Right atrium auricular region (tissue), 2 donors: ENCODE results near the gene PRDM16. TPM values are rescaled to one million over a fixed set of nuclear protein-coding genes. Genes with fewer than 3 reads are reported as not detected.

Experiments
- DNase-seq: peaks from one replicate; pipeline ENCODE4 v3.0.0-alpha.2; 2019; ENCODE audit warnings: low spot score
- H3K27ac ChIP-seq, 2 donors: fragments of 200-600 bp; sonication (generic); 1 replicate in 1 of 2; 2 replicates in 1 of 2; pipeline ENCODE4 v1.5.1; 2016 to 2019
- H3K27me3 ChIP-seq, 2 donors: fragments of 200-600 bp; sonication (generic); one replicate each; pipeline versions ENCODE4 v1.5.1 to v1.6.0; 2017 to 2019
- H3K36me3 ChIP-seq: fragments of 200-600 bp; sonication (generic); one replicate; pipeline ENCODE4 v1.5.1; 2016
- H3K4me1 ChIP-seq, 2 donors: fragments of 200-600 bp; sonication (generic); one replicate each; pipeline versions ENCODE4 v1.5.1 to v1.6.0; 2017 to 2019
- H3K4me3 ChIP-seq, 2 donors: fragments of 200-600 bp; sonication (generic); 1 replicate in 1 of 2; 2 replicates in 1 of 2; pipeline ENCODE4 v1.5.1; 2017 to 2019; ENCODE audit warnings: mild to moderate bottlenecking in 1 of 2, moderate library complexity in 1 of 2
- H3K9me3 ChIP-seq, 2 donors: fragments of 200-600 bp; sonication (generic); one replicate each; pipeline ENCODE4 v1.5.1; 2019
- total RNA-seq, 2 donors: library from RNA; depleted of rRNA; stranded (reverse); fragments of >200 nt; gene quantifications; one replicate each; pipeline ENCODE4 v1.1.0, GENCODE V29; 2016
- TF ChIP-seq, protein P1 (sequence below), 2 donors: fragments of 200-600 bp; sonication (generic); IDR thresholded peaks; one replicate each; pipeline ENCODE4 v1.5.1; 2019; ENCODE audit warnings: antibody characterized with exemption in 2 of 2

Gene PRDM16
- total RNA-seq, 2 donors from 2014 or later = 0.22 to 3.3 TPM

DNA sequence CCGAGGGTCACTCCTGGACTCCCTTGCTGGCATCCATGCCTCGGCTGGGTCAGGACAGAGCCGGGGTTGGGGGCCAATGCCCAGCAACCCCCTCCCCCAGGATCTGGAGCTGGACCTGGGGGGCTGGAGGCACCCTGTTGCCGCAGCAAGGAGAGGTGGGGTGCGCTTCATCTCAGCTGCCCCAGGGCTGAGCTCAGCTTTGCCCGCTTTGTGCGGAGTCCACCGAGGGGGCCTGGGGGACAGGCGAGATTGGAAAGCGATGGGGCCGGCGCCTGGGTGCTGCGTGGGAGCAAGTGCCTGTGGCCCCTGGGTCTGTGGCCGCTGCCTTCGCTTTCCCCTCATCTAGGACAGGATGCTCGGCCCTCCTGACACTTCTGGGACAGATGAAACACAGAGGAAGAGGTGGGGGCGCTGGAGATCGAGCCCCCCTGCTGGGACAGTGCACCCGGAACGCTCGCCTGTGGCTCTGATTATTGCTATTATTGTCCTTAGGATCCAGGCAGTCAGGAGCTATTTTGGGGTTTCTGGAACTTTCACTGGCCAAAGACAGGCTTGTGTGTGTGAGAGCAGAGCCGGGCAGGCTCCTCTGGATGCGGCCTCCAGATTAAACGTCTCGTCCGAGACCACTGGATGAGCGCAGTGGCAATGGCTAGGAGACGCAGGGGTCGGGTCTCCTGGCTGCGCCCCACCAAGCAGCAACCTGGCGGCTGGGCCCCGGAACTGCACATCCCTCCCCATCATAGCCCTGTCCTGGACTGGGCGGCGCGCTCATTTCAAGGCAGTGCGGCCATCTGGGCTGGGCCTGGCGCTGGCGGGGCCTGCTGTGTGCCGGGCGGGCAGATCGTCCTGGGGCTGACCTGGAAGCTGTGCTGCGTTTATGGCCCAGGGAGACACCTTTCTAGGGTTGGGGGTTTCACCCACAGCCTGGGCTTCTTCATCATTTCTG lies 13.8 kb downstream of the PRDM16 start:
- no peaks in the 10 kb centered on the region for H3K9me3 ChIP-seq
- H3K4me1 ChIP-seq = no peaks in the 10 kb centered on the region
- H3K27ac ChIP-seq = no peak overlapping the region
- H3K36me3 ChIP-seq = no peaks in the 10 kb centered on the region
- H3K27me3 ChIP-seq = no peaks in the 10 kb centered on the region
- DNase-seq = no peak
- no peak overlapping the region for H3K4me3 ChIP-seq
- TF ChIP-seq, protein P1, sequence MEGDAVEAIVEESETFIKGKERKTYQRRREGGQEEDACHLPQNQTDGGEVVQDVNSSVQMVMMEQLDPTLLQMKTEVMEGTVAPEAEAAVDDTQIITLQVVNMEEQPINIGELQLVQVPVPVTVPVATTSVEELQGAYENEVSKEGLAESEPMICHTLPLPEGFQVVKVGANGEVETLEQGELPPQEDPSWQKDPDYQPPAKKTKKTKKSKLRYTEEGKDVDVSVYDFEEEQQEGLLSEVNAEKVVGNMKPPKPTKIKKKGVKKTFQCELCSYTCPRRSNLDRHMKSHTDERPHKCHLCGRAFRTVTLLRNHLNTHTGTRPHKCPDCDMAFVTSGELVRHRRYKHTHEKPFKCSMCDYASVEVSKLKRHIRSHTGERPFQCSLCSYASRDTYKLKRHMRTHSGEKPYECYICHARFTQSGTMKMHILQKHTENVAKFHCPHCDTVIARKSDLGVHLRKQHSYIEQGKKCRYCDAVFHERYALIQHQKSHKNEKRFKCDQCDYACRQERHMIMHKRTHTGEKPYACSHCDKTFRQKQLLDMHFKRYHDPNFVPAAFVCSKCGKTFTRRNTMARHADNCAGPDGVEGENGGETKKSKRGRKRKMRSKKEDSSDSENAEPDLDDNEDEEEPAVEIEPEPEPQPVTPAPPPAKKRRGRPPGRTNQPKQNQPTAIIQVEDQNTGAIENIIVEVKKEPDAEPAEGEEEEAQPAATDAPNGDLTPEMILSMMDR (IDR thresholded peaks at IDR 0.05) = no peak

DNA sequence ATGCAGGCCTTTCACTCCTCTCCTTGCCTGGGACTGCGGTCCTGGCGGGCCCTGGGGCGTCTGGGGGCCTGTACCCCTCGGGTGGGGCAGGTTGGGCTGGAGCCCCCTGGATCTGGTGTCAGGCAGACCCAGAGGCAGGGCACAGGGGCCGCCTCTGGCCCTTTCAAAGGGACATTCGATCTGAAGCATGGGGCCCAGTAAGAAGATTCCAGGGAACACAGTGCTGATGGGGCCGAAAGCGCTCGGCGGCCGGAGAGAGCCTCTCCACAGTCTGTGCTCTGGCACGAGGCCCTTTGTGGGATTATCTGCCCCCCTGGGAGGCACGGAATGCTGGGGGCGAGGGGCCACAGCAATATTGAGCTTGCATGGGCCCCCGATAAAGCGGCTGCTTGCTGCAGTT lies 15.2 kb downstream of the PRDM16 start:
- H3K27ac ChIP-seq = no peak overlapping the region
- no peaks in the 10 kb centered on the region for H3K4me1 ChIP-seq
- TF ChIP-seq, protein P1 (IDR thresholded peaks at IDR 0.05) = no peak
- no peaks in the 10 kb centered on the region for H3K27me3 ChIP-seq
- no peak for DNase-seq
- no peaks in the 10 kb centered on the region for H3K36me3 ChIP-seq
- H3K4me3 ChIP-seq = no peak overlapping the region
- no peaks in the 10 kb centered on the region for H3K9me3 ChIP-seq

DNA sequence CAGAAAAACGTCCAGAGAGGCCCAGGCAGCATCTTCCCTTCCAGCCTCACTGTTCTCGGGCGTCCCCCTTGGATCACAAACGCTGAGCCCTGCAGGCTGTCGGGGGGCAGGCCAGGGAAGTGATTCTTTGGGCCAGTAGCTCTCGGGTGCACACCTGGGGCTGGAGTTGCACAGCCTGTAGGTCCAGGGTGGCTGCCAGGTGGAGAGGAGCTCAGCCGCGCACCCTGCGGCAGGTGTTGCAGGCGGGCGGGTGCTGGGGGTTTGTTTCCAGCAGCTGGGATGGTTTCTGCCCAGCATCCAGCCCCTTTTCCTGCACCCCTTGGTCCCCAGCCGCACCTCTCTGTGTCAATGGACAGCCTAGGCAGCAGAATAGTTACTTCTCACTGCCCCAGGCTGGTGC lies 15.7 kb downstream of the PRDM16 start:
- TF ChIP-seq, protein P1 (IDR thresholded peaks at IDR 0.05) = no peak
- Histone ChIP-seq H3K4me3 (no peak overlapping the region), H3K9me3 (no peaks in the 10 kb centered on the region), H3K4me1 (no peaks in the 10 kb centered on the region), H3K36me3 (no peaks in the 10 kb centered on the region), H3K27me3 (no peaks in the 10 kb centered on the region), H3K27ac (no peak overlapping the region)
- no peak for DNase-seq

DNA sequence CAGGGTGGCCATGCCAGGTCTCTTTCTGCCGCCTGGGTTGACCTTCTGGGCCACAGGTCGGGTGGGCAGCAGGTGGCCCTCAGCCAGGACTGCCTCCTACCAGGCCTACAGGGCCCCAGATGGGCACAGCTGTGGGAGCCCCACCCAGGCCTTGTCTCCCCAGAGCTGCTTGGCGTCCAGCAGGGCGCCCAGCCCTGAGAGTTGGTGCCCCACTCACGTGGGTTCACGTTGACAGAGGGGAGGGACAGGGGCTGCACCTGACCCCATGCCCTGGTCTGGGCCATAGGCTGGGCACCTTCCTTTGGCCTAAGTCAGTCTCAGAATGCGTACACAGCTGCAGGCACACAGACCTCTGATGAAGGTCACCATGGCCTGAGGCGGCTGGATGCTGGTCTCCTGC lies 16.7 kb downstream of the PRDM16 start:
- no peak overlapping the region for H3K4me3 ChIP-seq
- no peak for DNase-seq
- H3K36me3 ChIP-seq = no peaks in the 10 kb centered on the region
- no peak overlapping the region for H3K27ac ChIP-seq
- H3K27me3 ChIP-seq = no peaks in the 10 kb centered on the region
- TF ChIP-seq, protein P1 (IDR thresholded peaks at IDR 0.05) = no peak
- no peaks in the 10 kb centered on the region for H3K4me1 ChIP-seq
- H3K9me3 ChIP-seq = no peaks in the 10 kb centered on the region

DNA sequence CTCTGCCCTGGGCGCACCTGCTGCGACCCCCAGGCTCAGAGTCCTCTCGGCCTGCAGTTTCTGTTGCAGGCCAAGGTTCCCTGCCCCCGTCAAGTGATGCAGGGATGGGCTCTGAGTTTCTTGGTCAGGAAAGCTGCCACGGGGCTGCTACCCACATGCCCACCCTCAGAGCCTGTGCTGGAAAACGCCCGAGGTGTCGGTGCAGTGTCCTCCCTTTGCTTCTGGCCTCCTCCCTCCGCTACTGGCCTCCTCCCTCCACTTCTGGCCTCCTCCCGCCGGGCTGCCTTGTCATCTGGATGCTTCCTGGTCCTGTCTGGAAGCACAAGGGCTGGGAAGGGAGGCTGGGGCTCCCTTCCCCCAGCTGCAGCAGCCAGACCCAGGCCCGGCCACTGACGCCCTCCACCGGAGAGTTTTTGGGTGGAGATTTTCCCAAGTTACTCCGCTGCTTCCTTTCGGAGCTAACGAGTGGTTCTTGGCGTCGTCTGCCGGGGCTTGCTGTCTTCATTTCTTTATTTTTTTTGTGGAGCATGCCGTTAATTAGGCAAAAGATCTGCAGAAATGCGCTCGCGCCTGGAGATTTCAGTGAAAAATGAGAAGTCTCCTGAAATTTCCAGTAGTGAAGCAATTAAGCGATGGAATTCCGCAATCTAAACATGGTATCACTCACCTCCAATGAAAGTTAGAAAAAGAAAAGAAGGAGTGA lies 17.4 kb downstream of the PRDM16 start:
- Histone ChIP-seq H3K4me3 (no peak overlapping the region), H3K36me3 (no peaks in the 10 kb centered on the region), H3K4me1 (no peaks in the 10 kb centered on the region), H3K27ac (no peak overlapping the region), H3K9me3 (no peaks in the 10 kb centered on the region), H3K27me3 (no peaks in the 10 kb centered on the region)
- no peak for DNase-seq
- TF ChIP-seq, protein P1 (IDR thresholded peaks at IDR 0.05) = no peak
